SU-DHL-6 (cell line): ENCODE results near the gene TSLP.

Experiments
- H2AFZ ChIP-seq: fragments of 200-600 bp; sonication (generic); 2 replicates; pipeline ENCODE4 v1.6.1; 2014; ENCODE audit warnings: low read depth, mild to moderate bottlenecking, moderate library complexity, mixed read lengths, antibody characterized with exemption, low read length; ENCODE audit not compliant: severe bottlenecking
- H3F3A ChIP-seq: fragments of 200-600 bp; shearing (Covaris generic); 2 replicates; pipeline ENCODE4 v1.6.0; 2016; ENCODE audit warnings: antibody characterized with exemption, mild to moderate bottlenecking; ENCODE audit not compliant: insufficient read depth
- H3K27ac ChIP-seq: fragments of 200-600 bp; sonication (generic); 2 replicates; pipeline ENCODE4 v1.5.1; 2016; ENCODE audit warnings: low read depth, mild to moderate bottlenecking, low read length, moderate library complexity, mixed read lengths
- H3K27me3 ChIP-seq: fragments of 200-600 bp; sonication (generic), shearing (Covaris generic); 2 replicates; pipeline ENCODE4 v1.6.0; 2014; ENCODE audit warnings: mild to moderate bottlenecking, low read length
- H3K36me3 ChIP-seq: fragments of 200-600 bp; sonication (generic); 2 replicates; pipeline ENCODE4 v1.6.1; 2014; ENCODE audit warnings: mild to moderate bottlenecking, low read length, mixed read lengths
- H3K4me2 ChIP-seq: fragments of 300-600, 200-600 bp; shearing (Covaris generic), sonication (generic); 2 replicates; pipeline ENCODE4 v1.6.0; 2014; ENCODE audit warnings: low read length, low read depth, mild to moderate bottlenecking; ENCODE audit not compliant: poor library complexity, severe bottlenecking
- H3K4me3 ChIP-seq: fragments of 200-600 bp; sonication (generic); 2 replicates; pipeline ENCODE4 v1.5.1; 2014; ENCODE audit warnings: antibody characterized with exemption, low read length, mild to moderate bottlenecking, mixed read lengths; ENCODE audit not compliant: insufficient read depth, poor library complexity, severe bottlenecking
- H3K79me2 ChIP-seq: fragments of 200-600 bp; sonication (generic); 2 replicates; pipeline ENCODE4 v1.6.1; 2014; ENCODE audit warnings: mild to moderate bottlenecking, low read length, moderate library complexity; ENCODE audit not compliant: insufficient read depth
- H3K9ac ChIP-seq: fragments of 200-600 bp; sonication (generic); 2 replicates; pipeline ENCODE4 v1.7.0; 2014; ENCODE audit warnings: mild to moderate bottlenecking, low read length
- H3K9me2 ChIP-seq: fragments of 200-600 bp; sonication (generic); replicated peaks from 2 replicates; pipeline ENCODE4 v1.6.1; 2014; ENCODE audit warnings: low read length; ENCODE audit not compliant: insufficient read depth
- H3K9me3 ChIP-seq: fragments of 200-600 bp; sonication (generic); 2 replicates; pipeline ENCODE4 v1.6.1; 2014; ENCODE audit warnings: low read length, mixed read lengths; ENCODE audit not compliant: insufficient read depth
- H4K20me1 ChIP-seq: fragments of 200-600 bp; sonication (generic); 2 replicates; pipeline ENCODE4 v1.6.1; 2014; ENCODE audit warnings: low read depth, mild to moderate bottlenecking, antibody characterized with exemption, low read length, moderate library complexity, mixed read lengths
- CTCF ChIP-seq: fragments of 200-600 bp; sonication (generic); IDR thresholded peaks from one replicate; pipeline ENCODE4 v1.5.1; 2017; ENCODE audit warnings: antibody characterized with exemption, mild to moderate bottlenecking, low read length, moderate library complexity; ENCODE audit not compliant: insufficient read depth, poor library complexity, severe bottlenecking
- EZH2phosphoT487 ChIP-seq: fragments of 200-600 bp; sonication (generic), shearing (Covaris generic); conservative IDR thresholded peaks from 2 replicates; pipeline ENCODE4 v1.6.1; 2018; ENCODE audit warnings: mild to moderate bottlenecking, antibody characterized with exemption, low read length, moderate library complexity, mixed read lengths

TSLP gene

GRCh38 chr5:111120911-111121310, 49.4 kb downstream of the TSLP start:
- no peaks in the 10 kb centered on the region for H3K79me2 ChIP-seq
- H3K4me2 ChIP-seq: no peak overlapping the region
- peaks cover 2% of the 10 kb centered on the region; the same call in 1 of the 2 replicates for H4K20me1 ChIP-seq
- H2AFZ ChIP-seq: no peak overlapping the region
- no peaks in the 10 kb centered on the region for H3K9me3 ChIP-seq
- H3K36me3 ChIP-seq: peaks cover 73% of the 10 kb centered on the region
- H3F3A ChIP-seq: no peaks in the 10 kb centered on the region
- no peak overlapping the region for H3K27ac ChIP-seq
- H3K9ac ChIP-seq: no peak overlapping the region
- H3K4me3 ChIP-seq: no peak overlapping the region
- no peaks in the 10 kb centered on the region for H3K27me3 ChIP-seq
- TF ChIP-seq EZH2phosphoT487 (no peak), CTCF (no peak)
- H3K9me2 ChIP-seq: no peaks in the 10 kb centered on the region

DNA sequence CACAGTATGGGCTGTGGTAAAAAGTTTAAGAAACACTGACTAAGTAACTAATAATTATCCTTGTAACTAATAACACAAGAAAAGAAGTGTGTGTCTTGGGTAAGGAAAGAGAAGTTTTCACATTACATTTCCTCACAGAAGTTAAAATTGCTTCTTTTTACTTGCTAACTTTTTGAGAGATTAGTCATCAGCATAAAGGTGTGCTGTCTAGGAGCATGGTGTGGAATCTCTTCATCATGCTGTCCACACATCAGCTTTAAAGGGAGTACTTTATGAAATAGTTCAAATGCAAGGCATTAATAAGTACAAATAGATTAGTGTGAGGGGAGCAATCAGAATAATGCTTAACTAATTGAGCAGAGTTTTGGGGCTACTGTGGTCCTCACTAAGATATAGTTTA, 50.4 kb downstream of the TSLP start:
- H3K79me2 ChIP-seq: no peaks in the 10 kb centered on the region
- H3K9ac ChIP-seq: no peak overlapping the region
- H3F3A ChIP-seq: no peaks in the 10 kb centered on the region
- H3K27me3 ChIP-seq: no peaks in the 10 kb centered on the region
- no peak overlapping the region for H2AFZ ChIP-seq
- peaks cover 83% of the 10 kb centered on the region for H3K36me3 ChIP-seq
- H3K9me2 ChIP-seq: no peaks in the 10 kb centered on the region
- H3K4me3 ChIP-seq: no peak overlapping the region
- no peaks in the 10 kb centered on the region for H3K9me3 ChIP-seq
- H3K4me2 ChIP-seq: no peak overlapping the region
- TF ChIP-seq EZH2phosphoT487 (no peak), CTCF (no peak)
- peaks cover 2% of the 10 kb centered on the region; the same call in 1 of the 2 replicates for H4K20me1 ChIP-seq
- H3K27ac ChIP-seq: no peak overlapping the region

DNA sequence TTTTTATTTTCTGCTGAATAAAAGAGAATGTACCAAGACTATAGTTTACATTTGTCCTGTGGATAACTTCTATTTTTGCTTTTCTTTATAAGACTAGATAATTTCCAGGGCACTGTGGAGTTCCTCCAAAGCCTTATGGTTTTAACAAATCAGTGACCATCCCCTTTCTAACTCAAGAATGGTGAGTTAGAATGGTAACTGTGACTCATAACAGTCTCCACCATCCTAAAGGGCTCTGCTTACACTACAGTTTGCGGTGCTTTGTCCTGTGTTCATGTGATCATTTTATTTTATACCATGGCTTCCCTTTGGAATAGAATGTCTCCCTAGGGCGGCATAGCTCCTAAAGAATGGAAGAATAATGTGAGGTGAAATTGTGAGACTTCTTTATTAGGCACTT, 50.9 kb downstream of the TSLP start:
- H3K9me2 ChIP-seq: no peaks in the 10 kb centered on the region
- H4K20me1 ChIP-seq: peaks cover 2% of the 10 kb centered on the region; the same call in 1 of the 2 replicates
- no peaks in the 10 kb centered on the region for H3K27me3 ChIP-seq
- no peak overlapping the region for H3K9ac ChIP-seq
- no peak overlapping the region for H3K27ac ChIP-seq
- H3K36me3 ChIP-seq: peaks cover 83% of the 10 kb centered on the region
- no peak overlapping the region for H2AFZ ChIP-seq
- no peak overlapping the region for H3K4me3 ChIP-seq
- H3F3A ChIP-seq: no peaks in the 10 kb centered on the region
- no peaks in the 10 kb centered on the region for H3K9me3 ChIP-seq
- H3K4me2 ChIP-seq: no peak overlapping the region
- H3K79me2 ChIP-seq: no peaks in the 10 kb centered on the region
- TF ChIP-seq CTCF (no peak), EZH2phosphoT487 (no peak)
